Measurements from ENCODE around the gene TNNI3. TPM values are rescaled to one million over a fixed set of nuclear protein-coding genes. Genes with fewer than 3 reads are reported as not detected.
"Not testable (repeated sequence)": the region's sequence is repeated elsewhere in the genome, so short reads cannot be mapped to it uniquely, and the experiment has no call there.

Gene TNNI3
- total and polyA plus RNA-seq, 3 donors from 2014 or later: 14.2 to 30.3 (median 20.8) TPM

DNA sequence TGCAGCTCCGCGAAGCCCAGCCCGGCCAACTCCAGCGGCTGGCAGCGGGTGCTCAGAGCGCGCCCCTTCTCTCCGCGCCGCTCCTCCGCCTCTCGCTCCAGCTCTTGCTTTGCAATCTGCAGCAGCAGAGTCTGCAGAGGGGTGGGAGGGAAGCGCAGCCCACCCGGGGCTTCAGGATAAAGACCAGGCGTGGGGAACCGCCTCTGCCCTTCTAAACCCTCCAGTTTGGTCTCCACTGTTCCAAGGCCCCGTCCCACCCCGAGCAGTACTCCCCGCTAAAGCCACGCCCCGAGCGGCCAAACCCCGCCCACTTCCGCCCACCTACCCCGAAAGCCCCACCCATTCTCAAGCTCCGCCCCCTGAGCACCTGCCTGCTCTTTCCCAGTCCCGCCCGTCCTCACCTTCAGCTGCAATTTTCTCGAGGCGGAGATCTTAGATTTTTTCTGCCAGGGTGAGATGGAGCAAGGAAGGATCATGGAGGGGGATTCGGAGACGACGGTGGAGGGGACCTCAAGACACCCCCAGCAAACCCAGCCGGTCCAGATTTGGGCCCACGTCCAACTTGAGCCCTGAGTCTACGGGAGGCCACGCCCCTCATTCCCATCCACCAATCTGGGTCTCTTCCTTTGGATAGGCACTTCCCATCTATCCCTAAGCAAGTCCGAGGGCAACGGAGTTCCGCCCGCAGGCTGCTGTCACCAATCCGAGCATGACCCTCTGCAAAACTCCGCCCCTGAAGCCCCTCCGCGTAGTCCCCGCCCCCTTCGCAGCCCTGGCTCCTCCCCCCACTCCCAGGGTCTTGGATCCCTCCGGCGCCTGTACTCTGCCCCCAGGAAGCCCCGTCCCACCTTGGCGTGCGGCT is 1.1 kb downstream of the TNNI3 start:
- peak; percentile 77 for DNase-seq
- Histone ChIP-seq H3K9me3 (no peaks in the 10 kb centered on the region), H3K4me3 (peak overlapping the region in 1 of 2 donors; percentile 36), H3K36me3 (ENCODE audit: low read depth, missing control alignments) (no peaks in the 10 kb centered on the region), H3K27ac (no peak overlapping the region), H3K4me1 (peaks cover 9% of the 10 kb centered on the region), H3K27me3 (no peaks in the 10 kb centered on the region)
- TF ChIP-seq POLR2A (IDR thresholded peaks at IDR 0.05): no peak
- no peak for TF ChIP-seq CTCF (IDR thresholded peaks at IDR 0.05)
- WGBS, 2 donors: 4 to 5% methylated on average over 36 to 52 of the region's 52 CpGs
- intact Hi-C loops (cut with DNase I; ENCODE audit: low total_unique reads): no loop called here

GRCh38 chr19:55155784-55156183 is 1.7 kb downstream of the TNNI3 start:
- H3K27ac ChIP-seq; H3K27me3 ChIP-seq; intact Hi-C loops (cut with DNase I; ENCODE audit: low total_unique reads); H3K9me3 ChIP-seq; H3K36me3 ChIP-seq (ENCODE audit: low read depth, missing control alignments); H3K4me1 ChIP-seq; DNase-seq: not testable (repeated sequence)
- WGBS, 2 donors: 3 to 18% methylated on average over 5 of the region's 5 CpGs
- peak overlapping the region in 1 of 2 donors; percentile 36 for H3K4me3 ChIP-seq

DNA sequence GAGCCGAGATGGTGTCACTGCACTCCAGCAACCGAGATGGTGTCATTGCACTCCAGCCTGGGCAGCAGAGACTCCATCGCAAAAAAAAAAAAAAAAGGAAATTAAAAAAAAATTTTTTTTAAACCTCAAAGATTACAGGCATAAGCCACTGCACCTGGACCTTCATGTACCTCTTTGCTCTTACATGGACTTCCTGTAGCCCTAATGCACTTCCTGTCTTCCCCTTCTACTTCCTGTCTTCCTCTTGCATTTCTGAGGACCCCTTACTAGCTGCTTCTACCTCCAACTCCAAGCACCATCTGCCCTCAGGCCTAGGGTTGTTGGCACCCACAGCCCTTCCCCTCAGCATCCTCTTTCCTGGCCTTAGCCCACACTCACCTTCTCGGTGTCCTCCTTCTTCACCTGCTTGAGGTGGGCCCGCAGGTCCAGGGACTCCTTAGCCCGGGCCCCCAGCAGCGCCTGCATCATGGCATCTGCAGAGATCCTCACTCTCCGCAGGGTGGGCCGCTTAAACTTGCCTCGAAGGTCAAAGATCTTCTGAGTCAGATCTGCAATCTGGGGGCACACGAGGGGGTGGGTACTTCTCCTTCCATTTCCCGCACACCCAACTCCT is 3.8 kb downstream of the TNNI3 start:
- Histone ChIP-seq H3K9me3 (no peaks in the 10 kb centered on the region), H3K27me3 (no peaks in the 10 kb centered on the region), H3K4me3 (no peak overlapping the region), H3K36me3 (ENCODE audit: low read depth, missing control alignments) (no peaks in the 10 kb centered on the region), H3K27ac (no peak overlapping the region), H3K4me1 (peaks cover 3% of the 10 kb centered on the region)
- WGBS, 2 donors: 79 to 90% methylated on average over 12 of the region's 12 CpGs
- no peak for DNase-seq
- TF ChIP-seq POLR2A (IDR thresholded peaks at IDR 0.05) (no peak), CTCF (IDR thresholded peaks at IDR 0.05) (no peak)
- intact Hi-C loops (cut with DNase I; ENCODE audit: low total_unique reads): no loop called here

- Histone ChIP-seq H3K27me3 (no peaks in the 10 kb centered on the region), H3K4me1 (no peaks in the 10 kb centered on the region), H3K4me3 (no peak overlapping the region), H3K27ac (no peak overlapping the region), H3K36me3 (ENCODE audit: low read depth, missing control alignments) (no peaks in the 10 kb centered on the region), H3K9me3 (no peaks in the 10 kb centered on the region)
- DNase-seq: no peak
- no peak for TF ChIP-seq POLR2A (IDR thresholded peaks at IDR 0.05)
- TF ChIP-seq CTCF (IDR thresholded peaks at IDR 0.05): no peak
- intact Hi-C loops (cut with DNase I; ENCODE audit: low total_unique reads): no loop called here
These were observed 5.5 kb downstream of the TNNI3 start for GRCh38 chr19:55152017-55152416.

DNA sequence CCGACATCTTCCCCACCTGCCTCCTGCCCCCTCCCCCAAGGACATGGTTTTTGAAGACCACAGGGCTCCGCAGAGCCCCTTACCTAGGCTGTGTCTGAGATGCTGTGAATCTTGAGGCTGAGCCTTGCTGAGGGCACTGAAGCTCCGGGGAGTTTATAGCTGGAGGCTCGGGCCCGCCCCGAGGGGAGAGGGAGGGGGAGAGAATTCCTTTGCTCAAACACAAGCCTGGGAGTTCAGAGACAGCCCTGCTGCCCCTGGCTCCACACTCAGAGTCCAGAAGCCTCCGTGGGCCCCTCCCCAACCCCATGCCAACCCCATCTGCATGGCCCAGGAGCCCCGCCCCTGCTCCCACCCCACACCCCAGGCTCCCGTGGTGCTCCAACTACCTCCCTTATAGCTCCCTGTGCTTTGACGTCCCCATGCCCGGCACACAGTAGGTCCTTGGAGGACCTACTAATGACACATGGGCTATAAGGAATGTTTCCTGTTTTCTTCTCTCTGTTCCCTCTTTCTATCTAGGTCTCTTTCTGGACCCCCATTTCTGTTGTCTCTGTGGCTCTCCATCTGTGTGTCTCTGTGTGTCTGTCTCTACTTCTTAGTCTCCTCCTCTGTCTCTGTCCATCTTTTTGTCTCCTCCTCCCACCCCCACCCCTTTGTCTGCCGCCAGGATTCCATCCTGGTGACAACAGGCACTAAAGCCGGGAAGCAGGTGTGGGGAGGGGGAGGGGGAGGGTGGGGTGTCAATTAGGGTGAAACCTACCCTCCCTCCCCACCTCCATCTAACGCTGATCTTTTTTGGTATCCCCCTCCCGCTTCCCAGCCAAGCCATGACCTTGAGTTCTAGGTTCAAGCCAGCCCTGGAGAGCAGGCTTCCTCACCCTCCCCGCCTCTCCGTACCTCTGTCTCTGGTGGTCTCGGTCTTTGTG is 8.2 kb downstream of the TNNI3 start, which contains the start of gene TNNT1:
Gene TNNT1 (minus strand): TSS at position 129 of the 926 bp plus-strand sequence. CDS start 2,049 bp downstream, outside the sequence.
- no peaks in the 10 kb centered on the region for H3K27me3 ChIP-seq
- intact Hi-C loops (cut with DNase I; ENCODE audit: low total_unique reads): no loop called here
- H3K27ac ChIP-seq: no peak within 1 kb of the TSS
- H3K9me3 ChIP-seq: no peaks in the 10 kb centered on the region
- H3K4me1 ChIP-seq: no peaks in the 10 kb centered on the region
- H3K4me3 ChIP-seq: no peak within 1 kb of the TSS
- TF ChIP-seq POLR2A (IDR thresholded peaks at IDR 0.05) (no peak), CTCF (IDR thresholded peaks at IDR 0.05) (no peak)
- no peaks in the 10 kb centered on the region for H3K36me3 ChIP-seq (ENCODE audit: low read depth, missing control alignments)
- 36 to 40% methylated on average over 18 of the region's 18 CpGs for WGBS, 2 donors
- no peak for DNase-seq
